ENCODE results near the gene BCAS4.

DNA sequence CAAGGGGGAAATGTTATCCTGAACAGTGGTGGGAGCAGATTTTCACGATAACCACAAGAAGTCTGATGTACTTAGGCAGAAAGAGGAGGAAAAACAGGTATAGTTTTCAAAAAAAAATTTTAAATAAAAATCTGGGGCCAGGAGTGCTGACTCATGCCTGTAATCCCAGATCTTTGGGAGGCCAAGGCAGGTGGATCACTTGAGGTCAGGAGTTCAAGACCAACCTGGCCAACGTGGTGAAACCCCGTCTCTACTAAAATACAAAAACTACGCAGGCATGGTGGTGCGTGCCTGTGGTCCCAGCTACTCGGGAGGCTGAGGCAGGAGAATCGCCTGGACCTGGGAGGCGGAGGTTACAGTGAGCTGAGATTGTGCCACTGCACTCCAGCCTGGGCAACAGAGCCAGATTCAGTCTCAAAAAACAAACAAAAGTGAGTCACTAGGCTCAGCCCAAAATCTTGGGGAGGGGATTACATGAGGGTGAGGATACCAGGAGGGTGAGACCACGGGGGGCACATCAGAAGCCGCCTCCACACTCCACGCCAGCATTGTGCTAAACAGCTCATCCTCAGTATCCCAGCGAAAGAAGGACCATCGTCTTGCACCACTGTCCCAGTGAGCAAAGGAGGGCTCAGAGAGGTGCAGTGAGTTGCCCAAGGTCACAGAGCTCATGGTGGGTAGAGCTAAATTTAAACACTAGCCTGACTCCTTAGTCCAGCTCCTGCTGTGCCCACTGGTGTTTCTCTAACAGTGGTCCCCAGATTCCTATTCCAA is 33.7 kb downstream of the BCAS4 start:
- TF ChIP-seq, protein P1, sequence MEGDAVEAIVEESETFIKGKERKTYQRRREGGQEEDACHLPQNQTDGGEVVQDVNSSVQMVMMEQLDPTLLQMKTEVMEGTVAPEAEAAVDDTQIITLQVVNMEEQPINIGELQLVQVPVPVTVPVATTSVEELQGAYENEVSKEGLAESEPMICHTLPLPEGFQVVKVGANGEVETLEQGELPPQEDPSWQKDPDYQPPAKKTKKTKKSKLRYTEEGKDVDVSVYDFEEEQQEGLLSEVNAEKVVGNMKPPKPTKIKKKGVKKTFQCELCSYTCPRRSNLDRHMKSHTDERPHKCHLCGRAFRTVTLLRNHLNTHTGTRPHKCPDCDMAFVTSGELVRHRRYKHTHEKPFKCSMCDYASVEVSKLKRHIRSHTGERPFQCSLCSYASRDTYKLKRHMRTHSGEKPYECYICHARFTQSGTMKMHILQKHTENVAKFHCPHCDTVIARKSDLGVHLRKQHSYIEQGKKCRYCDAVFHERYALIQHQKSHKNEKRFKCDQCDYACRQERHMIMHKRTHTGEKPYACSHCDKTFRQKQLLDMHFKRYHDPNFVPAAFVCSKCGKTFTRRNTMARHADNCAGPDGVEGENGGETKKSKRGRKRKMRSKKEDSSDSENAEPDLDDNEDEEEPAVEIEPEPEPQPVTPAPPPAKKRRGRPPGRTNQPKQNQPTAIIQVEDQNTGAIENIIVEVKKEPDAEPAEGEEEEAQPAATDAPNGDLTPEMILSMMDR (IDR thresholded peaks at IDR 0.05; ENCODE audit: low read depth, low read length, poor library complexity, severe bottlenecking): no peak
- TF ChIP-seq EZH2phosphoT487 (IDR thresholded peaks at IDR 0.05; ENCODE audit: borderline replicate concordance, low read length): no peak

Data from DOHH2 (cell line).